ENCODE measurements around the gene GPATCH4.
"Not testable (repeated sequence)": the region's sequence is repeated elsewhere in the genome, so short reads cannot be mapped to it uniquely, and the experiment has no call there.

GRCh38 chr1:156607344-156607743 lies 6.1 kb upstream of the GPATCH4 start:
- not testable (repeated sequence) for TF ChIP-seq REST (IDR thresholded peaks at IDR 0.05; ENCODE audit: low read depth, low read length); E2F4 (IDR thresholded peaks at IDR 0.05; ENCODE audit: low read depth, low read length); SMAD5 (IDR thresholded peaks at IDR 0.05; ENCODE audit: low read depth); PBX3 (IDR thresholded peaks at IDR 0.05; ENCODE audit: insufficient replicate concordance, low read depth, low read length); RBBP5 (conservative IDR thresholded peaks at IDR 0.05); CEBPB (IDR thresholded peaks at IDR 0.05; ENCODE audit: borderline replicate concordance in 1 of 2, low read depth in 2 of 2, low read length in 2 of 2); FOS (IDR thresholded peaks at IDR 0.05; ENCODE audit: borderline replicate concordance, extremely low read depth, insufficient read length); IRF4 (IDR thresholded peaks at IDR 0.05; ENCODE audit: low read depth, low read length); MYB (IDR thresholded peaks at IDR 0.05; ENCODE audit: borderline replicate concordance, low read depth, low read length)
- TF ChIP-seq, protein P1, sequence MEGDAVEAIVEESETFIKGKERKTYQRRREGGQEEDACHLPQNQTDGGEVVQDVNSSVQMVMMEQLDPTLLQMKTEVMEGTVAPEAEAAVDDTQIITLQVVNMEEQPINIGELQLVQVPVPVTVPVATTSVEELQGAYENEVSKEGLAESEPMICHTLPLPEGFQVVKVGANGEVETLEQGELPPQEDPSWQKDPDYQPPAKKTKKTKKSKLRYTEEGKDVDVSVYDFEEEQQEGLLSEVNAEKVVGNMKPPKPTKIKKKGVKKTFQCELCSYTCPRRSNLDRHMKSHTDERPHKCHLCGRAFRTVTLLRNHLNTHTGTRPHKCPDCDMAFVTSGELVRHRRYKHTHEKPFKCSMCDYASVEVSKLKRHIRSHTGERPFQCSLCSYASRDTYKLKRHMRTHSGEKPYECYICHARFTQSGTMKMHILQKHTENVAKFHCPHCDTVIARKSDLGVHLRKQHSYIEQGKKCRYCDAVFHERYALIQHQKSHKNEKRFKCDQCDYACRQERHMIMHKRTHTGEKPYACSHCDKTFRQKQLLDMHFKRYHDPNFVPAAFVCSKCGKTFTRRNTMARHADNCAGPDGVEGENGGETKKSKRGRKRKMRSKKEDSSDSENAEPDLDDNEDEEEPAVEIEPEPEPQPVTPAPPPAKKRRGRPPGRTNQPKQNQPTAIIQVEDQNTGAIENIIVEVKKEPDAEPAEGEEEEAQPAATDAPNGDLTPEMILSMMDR (IDR thresholded peaks at IDR 0.05 in 2 of 3, conservative IDR thresholded peaks at IDR 0.05 in 1 of 3; ENCODE audit: control insufficient read depth in 2 of 3, extremely low read depth in 1 of 3, insufficient read depth in 1 of 3, low read depth in 3 of 3, low read length in 3 of 3) = not testable (repeated sequence)
- TF ChIP-seq, protein P2, sequence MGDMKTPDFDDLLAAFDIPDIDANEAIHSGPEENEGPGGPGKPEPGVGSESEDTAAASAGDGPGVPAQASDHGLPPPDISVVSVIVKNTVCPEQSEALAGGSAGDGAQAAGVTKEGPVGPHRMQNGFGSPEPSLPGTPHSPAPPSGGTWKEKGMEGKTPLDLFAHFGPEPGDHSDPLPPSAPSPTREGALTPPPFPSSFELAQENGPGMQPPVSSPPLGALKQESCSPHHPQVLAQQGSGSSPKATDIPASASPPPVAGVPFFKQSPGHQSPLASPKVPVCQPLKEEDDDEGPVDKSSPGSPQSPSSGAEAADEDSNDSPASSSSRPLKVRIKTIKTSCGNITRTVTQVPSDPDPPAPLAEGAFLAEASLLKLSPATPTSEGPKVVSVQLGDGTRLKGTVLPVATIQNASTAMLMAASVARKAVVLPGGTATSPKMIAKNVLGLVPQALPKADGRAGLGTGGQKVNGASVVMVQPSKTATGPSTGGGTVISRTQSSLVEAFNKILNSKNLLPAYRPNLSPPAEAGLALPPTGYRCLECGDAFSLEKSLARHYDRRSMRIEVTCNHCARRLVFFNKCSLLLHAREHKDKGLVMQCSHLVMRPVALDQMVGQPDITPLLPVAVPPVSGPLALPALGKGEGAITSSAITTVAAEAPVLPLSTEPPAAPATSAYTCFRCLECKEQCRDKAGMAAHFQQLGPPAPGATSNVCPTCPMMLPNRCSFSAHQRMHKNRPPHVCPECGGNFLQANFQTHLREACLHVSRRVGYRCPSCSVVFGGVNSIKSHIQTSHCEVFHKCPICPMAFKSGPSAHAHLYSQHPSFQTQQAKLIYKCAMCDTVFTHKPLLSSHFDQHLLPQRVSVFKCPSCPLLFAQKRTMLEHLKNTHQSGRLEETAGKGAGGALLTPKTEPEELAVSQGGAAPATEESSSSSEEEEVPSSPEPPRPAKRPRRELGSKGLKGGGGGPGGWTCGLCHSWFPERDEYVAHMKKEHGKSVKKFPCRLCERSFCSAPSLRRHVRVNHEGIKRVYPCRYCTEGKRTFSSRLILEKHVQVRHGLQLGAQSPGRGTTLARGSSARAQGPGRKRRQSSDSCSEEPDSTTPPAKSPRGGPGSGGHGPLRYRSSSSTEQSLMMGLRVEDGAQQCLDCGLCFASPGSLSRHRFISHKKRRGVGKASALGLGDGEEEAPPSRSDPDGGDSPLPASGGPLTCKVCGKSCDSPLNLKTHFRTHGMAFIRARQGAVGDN (IDR thresholded peaks at IDR 0.05) = not testable (repeated sequence)
